Body of pancreas (tissue), 4 donors: ENCODE results near the gene NGLY1. TPM values are rescaled to one million over a fixed set of nuclear protein-coding genes. Genes with fewer than 3 reads are reported as not detected.

Source experiments
- ATAC-seq: fragments of 150-250 bp; one replicate; pipeline ENCODE4 v1.9.1; 2016
- DNase-seq, 4 donors: peaks; one replicate each; pipeline ENCODE4 v3.0.0-alpha.2; 2019
- H3K27ac ChIP-seq, 4 donors: fragments of 200-600 bp; sonication (generic); 1 replicate in 3 of 4; 2 replicates in 1 of 4; pipeline versions ENCODE4 v1.5.1 to v1.6.1; 2016 to 2019; ENCODE audit warnings: mild to moderate bottlenecking in 1 of 4, mixed read lengths in 1 of 4, moderate library complexity in 1 of 4
- H3K27me3 ChIP-seq, 2 donors: fragments of 200-600 bp; sonication (generic); one replicate each; pipeline ENCODE4 v1.6.0; 2016; ENCODE audit warnings: mild to moderate bottlenecking in 1 of 2
- H3K36me3 ChIP-seq, 2 donors: fragments of 200-600 bp; sonication (generic); replicated peaks in 1 of 2; 2 replicates each; pipeline ENCODE4 v1.5.1; 2016; ENCODE audit warnings: low read depth in 2 of 2; ENCODE audit not compliant: insufficient read depth in 1 of 2
- H3K4me1 ChIP-seq: fragments of 200-600 bp; sonication (generic); one replicate; pipeline ENCODE4 v1.6.0; 2016
- H3K4me3 ChIP-seq, 2 donors: fragments of 200-600 bp; sonication (generic); 1 replicate in 1 of 2; 2 replicates in 1 of 2; pipeline ENCODE4 v1.5.1; 2016 to 2019
- H3K9me3 ChIP-seq, 3 donors: fragments of 200-600 bp; sonication (generic); 1 replicate in 2 of 3; 2 replicates in 1 of 3; pipeline ENCODE4 v1.5.1; 2016
- CTCF ChIP-seq, 7 experiments: fragments of 450-650 bp in 4 of 7; fragments of 200-600 bp in 3 of 7; sonication (generic) in 3 of 7; IDR thresholded peaks; one replicate each; pipeline ENCODE4 v1.5.1; 2016 to 2019; ENCODE audit warnings: antibody characterized with exemption in 7 of 7
- POLR2A ChIP-seq, 3 donors: fragments of 450-650 bp; IDR thresholded peaks; one replicate each; pipeline ENCODE4 v1.6.1; 2016; ENCODE audit warnings: antibody characterized with exemption in 3 of 3, mild to moderate bottlenecking in 2 of 3
- WGBS, 2 donors: methylation state at CpG; one replicate each; pipeline ENCODE4 v1.1.5; 2017; 5-methylcytosine and 5-hydroxymethylcytosine counted together
- intact Hi-C: fragments of 100-400 bp; cut with DNase I; formaldehyde crosslinking; loops from one replicate; pipeline ENCODE4 v1.15.1; 2023
- total RNA-seq, 2 donors: library from RNA; depleted of rRNA; stranded (reverse); fragments of >200 nt; gene quantifications; one replicate each; pipeline ENCODE4 v1.1.0, GENCODE V29; 2016

Gene NGLY1
- total RNA-seq, 2 donors from 2014 or later = 26.2 to 42.2 TPM

GRCh38 chr3:25782636-25782937 lies 656 bp downstream of the NGLY1 start:
- Histone ChIP-seq H3K4me3 (peak overlapping the region; percentile 52 to 78), H3K27ac (peak overlapping the region; percentile 79 to 91 (median 83)), H3K4me1 (peaks cover 39% of the 10 kb centered on the region), H3K9me3 (no peaks in the 10 kb centered on the region), H3K27me3 (no peaks in the 10 kb centered on the region), H3K36me3 (no peaks in the 10 kb centered on the region)
- ATAC-seq (no peak), DNase-seq (no peak)
- intact Hi-C loops = loop anchor here (10.0 kb wide), 1 partner anchor 108 kb away; no protein-coding TSS in a partner anchor
- WGBS, 2 donors = 0% methylated on average over 14 of the region's 14 CpGs
- TF ChIP-seq CTCF (IDR thresholded peaks at IDR 0.05) (no peak), POLR2A (IDR thresholded peaks at IDR 0.05) (no peak)

GRCh38 chr3:25781758-25782594 lies 1.3 kb downstream of the NGLY1 start:
- Histone ChIP-seq H3K36me3 (no peaks in the 10 kb centered on the region), H3K4me1 (peaks cover 33% of the 10 kb centered on the region), H3K27me3 (no peaks in the 10 kb centered on the region), H3K27ac (peak overlapping the region in 1 of 4 donors; percentile 79), H3K4me3 (no peak overlapping the region), H3K9me3 (no peaks in the 10 kb centered on the region)
- DNase-seq (no peak), ATAC-seq (no peak)
- 18 to 27% methylated on average over 3 of the region's 3 CpGs for WGBS, 2 donors
- TF ChIP-seq POLR2A (IDR thresholded peaks at IDR 0.05) (no peak), CTCF (IDR thresholded peaks at IDR 0.05) (no peak)
- intact Hi-C loops = loop anchor here (10.0 kb wide), 1 partner anchor 107 kb away; no protein-coding TSS in a partner anchor

- H3K27ac ChIP-seq = no peak overlapping the region
- no peak for DNase-seq
- no peaks in the 10 kb centered on the region for H3K9me3 ChIP-seq
- peaks cover 0 to 2% of the 10 kb centered on the region in 2 donors for H3K36me3 ChIP-seq
- H3K4me3 ChIP-seq = no peak overlapping the region
- peaks cover 29% of the 10 kb centered on the region for H3K4me1 ChIP-seq
- TF ChIP-seq CTCF (IDR thresholded peaks at IDR 0.05) (no peak), POLR2A (IDR thresholded peaks at IDR 0.05) (no peak)
- WGBS, 2 donors = 83% methylated on average over 11 of the region's 11 CpGs
- H3K27me3 ChIP-seq = no peaks in the 10 kb centered on the region
- intact Hi-C loops = loop anchor here (10.0 kb wide), 1 partner anchor 106 kb away; no protein-coding TSS in a partner anchor
- no peak for ATAC-seq
These were observed 2.0 kb downstream of the NGLY1 start for GRCh38 chr3:25781145-25781757.

- peaks cover 29% of the 10 kb centered on the region for H3K4me1 ChIP-seq
- 91 to 94% methylated on average over 6 of the region's 6 CpGs for WGBS, 2 donors
- no peak overlapping the region for H3K4me3 ChIP-seq
- TF ChIP-seq CTCF (IDR thresholded peaks at IDR 0.05) = no peak
- TF ChIP-seq POLR2A (IDR thresholded peaks at IDR 0.05) = no peak
- no peak for DNase-seq
- peaks cover 0 to 2% of the 10 kb centered on the region in 2 donors for H3K36me3 ChIP-seq
- H3K27ac ChIP-seq = no peak overlapping the region
- intact Hi-C loops = loop anchor here (10.0 kb wide), 1 partner anchor 106 kb away; no protein-coding TSS in a partner anchor
- H3K9me3 ChIP-seq = no peaks in the 10 kb centered on the region
- H3K27me3 ChIP-seq = no peaks in the 10 kb centered on the region
- ATAC-seq = no peak
These were observed 2.6 kb downstream of the NGLY1 start for GRCh38 chr3:25780618-25781017.
